GM21576 (cell line): ENCODE measurements around the gene ADI1.
"Not testable (repeated sequence)": the region's sequence is repeated elsewhere in the genome, so short reads cannot be mapped to it uniquely, and the experiment has no call there.

Experiments used
- ATAC-seq: cut with Tn5 transposase; IDR thresholded peaks from one replicate; pipeline ENCODE4 v1.9.1; 2021; ENCODE audit warnings: mild to moderate bottlenecking, moderate library complexity; ENCODE audit not compliant: unreplicated experiment

Gene ADI1

DNA sequence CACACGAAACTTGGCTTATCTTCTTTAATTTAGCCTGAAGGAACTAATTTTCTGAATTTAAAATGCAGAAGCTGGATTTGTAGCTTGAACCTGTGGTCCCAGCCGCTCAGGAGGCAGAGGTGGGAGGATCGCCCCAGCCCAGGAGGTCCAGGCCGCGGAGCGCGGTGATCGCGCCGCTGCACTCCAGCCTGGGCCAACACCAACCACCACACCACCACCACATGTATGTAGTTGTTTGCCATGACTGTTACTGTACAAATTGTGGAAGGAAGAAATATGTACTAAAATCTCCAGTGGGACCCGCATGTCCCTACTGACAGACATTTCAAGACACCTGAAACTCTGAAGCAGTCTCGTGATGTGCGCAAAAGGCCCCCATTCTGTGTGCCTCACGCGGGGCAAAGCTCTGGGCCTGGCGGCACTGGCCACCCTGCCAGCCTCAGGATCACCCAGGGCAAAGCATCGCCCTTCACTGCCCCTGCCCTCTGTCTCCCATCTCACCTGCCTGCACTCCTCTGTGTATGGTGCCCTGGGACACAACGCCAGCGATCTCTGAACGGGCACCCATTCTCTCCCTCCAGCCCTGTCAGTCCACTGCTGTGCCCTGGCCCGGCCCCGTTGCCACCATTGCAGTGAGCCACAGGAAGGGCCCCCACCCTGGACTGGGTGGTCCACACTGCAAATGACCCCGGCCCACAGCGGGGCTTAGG is 10.1 kb upstream of the ADI1 start:
- no peak for ATAC-seq

DNA sequence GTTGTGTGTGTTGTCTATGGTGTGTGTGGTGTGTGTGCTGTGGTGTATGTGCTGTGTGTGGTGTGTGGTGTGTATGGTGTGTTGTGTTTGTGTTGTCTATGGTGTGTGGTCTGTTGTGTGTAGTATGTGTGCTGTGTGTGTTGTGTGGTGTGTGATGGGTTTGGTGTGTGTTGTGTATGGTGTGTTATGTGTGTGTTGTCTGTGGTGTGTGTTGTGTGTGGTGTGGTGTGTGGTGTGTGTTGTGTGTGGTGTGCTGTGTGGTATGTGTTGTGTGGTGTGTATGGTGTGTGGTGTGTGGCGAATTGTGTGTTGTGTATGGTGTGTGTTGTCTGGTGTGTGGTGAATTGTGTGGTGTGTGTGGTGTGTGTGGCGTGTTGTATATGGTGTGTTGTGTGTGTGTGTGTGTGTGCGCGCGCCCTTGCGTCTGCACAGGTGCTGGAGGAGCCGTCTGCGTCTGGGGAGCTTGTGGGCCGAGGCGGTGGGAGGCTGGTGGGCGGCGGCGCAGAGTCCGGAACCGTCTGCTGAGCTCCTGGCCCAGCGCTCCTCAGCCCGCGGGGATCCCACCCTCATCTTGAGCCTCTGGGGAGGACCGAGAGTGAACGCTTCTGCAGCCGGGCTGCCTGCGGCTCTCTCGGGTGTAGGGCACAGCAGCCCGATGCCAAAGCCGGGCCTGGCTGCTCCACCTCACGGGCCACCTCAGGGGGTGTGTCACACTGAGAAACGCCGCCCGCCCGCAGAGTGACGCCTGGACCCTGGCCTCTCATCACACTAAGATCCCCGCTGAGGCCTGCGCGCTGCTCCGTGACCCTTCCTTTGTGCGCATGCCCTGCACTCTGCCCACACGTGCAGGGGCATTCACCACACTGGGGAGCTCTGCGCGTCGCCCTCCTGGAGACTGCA is 8.8 kb upstream of the ADI1 start:
- no peak for ATAC-seq

DNA sequence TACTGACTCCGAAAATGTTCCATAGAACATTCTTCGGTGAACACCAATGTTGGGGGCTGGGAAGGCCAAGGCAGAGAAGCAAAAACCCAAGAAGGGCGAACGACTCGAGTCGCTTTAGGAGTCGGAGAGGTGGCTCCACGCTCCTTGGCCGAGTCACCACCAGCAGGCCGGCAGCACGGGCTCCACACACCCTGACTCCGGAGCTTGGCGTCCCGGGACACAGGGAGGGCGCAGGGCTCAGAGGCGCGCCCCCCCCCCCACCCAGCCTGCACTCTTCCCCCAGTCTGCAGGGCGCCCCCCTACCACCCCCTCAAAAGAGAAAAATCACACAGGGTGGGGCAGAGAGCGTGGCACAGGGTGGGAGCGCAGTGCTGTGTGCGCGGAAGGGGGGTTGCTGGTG is 7.5 kb upstream of the ADI1 start:
- no peak for ATAC-seq

DNA sequence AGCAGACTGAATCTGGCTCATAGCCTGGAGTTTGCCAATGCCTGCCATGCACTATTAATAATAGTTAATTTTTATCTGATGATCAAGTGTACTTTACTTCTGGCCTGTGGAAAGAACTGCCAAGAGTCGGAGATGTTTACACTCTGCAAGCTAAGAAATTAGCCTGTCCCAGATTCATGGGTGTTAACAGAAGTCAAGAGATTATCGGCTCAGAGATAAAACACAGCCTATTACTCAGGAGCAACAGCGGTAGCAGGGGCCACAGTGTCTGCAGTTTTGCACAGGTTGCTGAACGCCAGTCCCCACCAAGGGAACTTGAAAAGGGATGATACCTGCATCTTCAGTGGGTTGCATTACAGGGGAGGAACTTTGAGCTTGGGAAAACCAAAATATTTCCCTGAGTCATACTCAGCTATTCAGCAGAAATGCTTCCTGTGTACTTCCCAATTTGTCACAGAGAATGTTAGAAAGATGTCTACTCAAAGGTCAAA is 4.3 kb upstream of the ADI1 start:
- ATAC-seq = no peak

DNA sequence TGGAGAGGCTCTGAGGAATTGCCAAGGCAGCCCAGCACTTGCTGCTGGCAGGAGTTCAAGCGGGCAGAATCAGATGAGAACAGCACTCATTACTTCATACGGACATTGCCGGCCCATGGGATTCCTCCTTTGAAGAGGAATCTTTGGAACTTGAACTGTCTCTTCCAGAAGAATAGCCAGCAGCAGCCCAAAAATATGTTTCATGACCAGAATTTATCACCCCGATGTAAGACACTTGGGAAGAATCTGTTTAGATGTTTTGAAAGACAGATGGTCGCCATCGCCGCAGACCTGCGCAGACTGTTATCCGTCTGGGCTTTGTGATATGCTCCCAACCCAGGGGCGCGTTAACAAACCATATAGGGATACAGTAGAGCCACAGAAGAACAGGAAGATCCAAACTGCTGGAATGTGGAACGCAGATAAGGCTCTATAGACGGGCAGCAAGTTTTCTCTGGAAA is 3.7 kb upstream of the ADI1 start:
- ATAC-seq = no peak

DNA sequence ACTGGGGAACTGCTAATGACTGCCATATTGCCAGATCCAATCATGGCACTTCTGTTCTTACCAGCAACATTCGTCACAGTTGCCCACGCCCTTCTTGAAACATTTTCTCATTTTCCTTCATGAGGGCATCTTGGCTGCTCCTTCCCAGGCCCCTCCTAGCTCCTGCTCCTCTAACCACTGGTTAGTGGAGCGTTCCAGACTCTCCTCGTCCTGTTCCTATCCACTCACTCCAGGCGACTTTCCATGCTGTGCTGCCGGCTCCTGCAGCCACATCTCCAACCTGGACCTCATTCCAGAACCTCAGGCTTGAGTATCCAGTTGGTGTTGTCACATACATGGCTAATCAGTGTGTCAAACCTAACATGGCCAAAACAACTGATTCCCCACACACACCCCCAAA is 1.3 kb upstream of the ADI1 start:
- no peak for ATAC-seq

DNA sequence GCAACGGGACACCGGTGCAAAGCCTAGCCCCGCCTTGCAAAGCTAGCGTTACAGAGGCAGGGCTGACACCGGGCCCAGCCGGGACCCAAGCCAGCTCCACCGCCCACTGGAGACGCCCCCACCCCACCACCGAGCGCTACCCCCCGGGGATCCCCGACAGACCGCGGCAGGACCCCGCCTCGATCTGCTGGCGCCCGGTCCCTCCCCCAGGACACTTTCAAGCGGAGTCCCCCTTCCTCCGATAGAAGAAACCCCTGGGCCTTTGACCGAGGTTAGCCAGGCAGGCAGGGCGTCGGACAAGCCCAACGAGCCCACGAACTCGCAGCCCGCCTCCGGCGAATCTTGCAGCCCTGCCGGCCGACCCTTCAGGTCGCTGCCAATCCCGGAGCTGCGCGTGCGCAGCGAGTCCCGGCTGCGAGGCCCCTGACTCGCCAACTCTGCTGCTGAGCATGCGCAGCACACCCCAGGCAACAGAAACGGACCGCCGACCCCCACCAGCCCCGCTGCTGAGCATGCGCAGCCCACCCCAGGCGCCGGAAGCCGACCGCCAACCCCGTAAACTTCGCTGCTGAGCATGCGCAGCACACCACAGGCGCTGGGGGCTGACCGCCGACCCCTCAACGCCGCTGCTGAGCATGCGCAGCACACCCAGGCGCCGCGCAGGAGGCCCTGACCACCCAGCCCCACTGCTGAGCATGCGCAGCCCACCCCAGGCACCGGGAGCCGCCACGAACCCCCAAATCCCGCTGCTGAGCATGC is 656 bp downstream of the ADI1 start:
- ATAC-seq = peak; percentile 78

DNA sequence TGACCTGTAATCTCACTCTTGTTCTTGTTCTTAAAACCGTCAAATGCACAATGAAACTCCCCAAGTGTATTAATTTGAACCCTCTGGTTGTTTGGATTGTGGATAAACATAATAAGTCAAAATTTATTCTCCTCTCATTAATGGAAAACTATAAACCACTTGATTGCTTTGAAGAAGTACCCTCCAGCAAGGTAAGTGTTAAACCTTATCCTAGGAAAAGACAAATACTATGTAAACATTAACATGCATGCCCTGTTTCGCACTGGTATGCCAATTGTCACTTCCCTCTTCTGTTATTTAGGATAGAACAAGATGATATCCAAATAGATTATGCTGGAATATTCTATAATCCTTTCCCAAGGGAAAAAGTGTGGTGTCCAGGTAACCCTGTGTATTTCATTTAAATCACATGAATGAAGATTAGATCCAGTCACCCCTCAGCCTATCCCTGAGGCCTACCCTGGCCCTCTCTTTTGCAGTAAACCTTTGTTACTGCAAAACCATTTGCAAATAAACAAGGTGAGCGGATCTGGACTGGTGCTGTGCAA is 1.3 kb downstream of the ADI1 start:
- ATAC-seq = no peak

DNA sequence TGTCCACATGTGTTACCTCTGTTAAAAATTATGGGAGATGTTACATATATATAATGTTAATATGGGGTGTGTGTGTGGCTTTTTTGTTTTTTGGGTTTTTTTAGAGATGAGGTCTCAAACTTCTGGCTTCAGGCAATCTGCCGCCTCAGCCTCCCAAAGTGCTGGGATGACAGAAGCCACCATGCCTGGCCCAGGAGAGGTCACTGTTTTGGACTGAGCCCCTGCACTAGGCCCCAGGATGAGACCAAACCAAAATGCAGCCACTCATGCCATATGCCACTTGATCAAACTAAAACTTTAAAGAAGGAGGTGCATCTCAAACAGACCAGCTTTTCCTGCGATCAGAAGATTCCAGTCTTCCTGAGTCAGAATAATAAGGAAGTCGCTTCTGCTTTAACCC is 2.5 kb downstream of the ADI1 start:
- no peak for ATAC-seq

DNA sequence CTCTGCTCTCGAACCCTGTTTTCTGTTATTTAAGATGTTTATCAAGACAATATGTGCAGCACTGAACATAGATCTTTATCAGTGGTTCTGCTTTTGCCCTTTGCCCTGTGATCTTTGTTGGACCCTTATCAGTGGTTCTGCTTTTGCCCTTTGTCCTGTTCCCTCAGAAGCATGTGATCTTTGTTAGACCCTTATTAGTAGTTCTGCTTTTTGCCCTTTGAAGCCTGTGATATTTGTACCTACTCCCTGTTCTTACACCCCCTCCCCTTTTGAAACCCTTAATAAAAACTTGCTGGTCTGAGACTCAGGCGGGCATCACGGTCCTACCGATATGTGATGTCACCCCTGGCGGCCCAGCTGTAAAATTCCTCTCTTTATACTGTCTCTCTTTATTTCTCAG is 3.9 kb downstream of the ADI1 start:
- not testable (repeated sequence) for ATAC-seq

DNA sequence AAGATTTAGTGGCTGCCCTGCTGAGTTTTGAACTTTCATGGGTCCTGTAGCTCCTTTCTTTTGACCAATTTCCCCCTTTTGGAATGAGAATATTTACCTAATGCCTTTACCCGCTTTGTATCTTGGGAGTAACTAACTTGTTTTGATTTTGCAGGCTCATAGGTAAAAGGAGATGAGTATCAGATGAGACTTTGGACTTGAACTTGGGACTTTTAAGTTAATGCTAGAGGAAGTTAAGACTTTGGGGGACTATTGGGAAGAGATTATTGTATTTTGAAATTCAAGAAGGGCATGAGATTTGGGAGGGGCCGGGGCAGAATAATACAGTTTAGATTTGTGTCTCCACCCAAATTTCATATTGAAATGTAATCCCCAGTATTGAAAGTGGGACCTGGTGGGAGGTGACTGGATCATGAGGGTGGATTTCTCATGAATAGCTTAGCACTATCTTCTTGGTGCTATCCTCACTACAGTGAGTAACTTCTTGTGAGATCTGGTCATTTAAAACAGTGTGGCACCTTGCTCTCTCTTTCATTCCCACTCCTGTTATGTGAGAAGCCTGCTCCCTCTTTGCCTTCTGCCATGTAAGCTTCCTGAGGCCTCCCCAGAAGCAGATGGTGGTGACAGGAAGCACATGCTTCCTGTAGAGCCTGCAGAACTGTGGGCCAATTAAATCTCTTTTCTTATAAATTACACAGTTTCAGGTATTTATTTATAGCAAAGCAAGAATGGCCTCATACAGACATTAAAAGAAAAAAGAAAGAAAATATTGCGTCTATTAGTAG is 6.1 kb downstream of the ADI1 start:
- no peak for ATAC-seq

DNA sequence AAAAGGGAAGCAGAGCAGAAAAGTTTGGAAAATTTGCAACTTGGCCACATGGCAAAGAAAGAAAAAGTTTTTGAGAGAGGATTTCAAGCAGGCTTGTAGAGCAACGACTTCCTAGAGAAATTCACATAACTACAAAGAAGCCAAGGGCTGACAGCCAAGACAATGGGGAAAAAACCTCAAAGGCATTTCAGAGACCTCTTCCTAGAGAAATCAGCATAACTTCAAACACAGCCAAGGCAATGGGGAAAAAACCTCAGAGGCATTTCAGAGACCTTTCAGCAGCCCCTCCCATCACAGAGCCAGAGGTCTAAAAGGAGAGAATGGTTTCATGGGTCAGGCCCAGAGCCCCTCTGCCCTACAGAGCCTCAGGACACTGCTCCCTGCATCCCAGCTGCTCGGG is 7.2 kb downstream of the ADI1 start:
- ATAC-seq = no peak

DNA sequence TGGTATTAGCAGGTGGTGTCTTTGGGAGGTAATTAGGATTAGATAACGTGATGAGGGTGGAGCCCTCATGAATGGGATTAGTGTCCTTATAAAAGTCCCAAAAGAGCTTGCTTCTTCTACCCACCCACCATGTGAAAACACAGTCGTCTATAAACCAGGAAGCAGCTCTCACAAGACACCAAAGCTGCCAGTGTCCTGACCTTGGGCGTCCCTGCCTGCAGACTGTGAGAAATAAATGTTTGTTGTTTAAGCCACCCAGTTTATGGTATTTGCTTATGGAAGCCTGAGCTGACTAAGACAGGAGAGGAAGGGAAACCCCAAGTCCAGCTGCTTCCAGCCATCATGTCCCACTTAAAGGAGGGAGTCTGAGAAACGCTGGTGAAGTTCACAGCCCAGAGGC is 13.6 kb downstream of the ADI1 start:
- no peak for ATAC-seq

DNA sequence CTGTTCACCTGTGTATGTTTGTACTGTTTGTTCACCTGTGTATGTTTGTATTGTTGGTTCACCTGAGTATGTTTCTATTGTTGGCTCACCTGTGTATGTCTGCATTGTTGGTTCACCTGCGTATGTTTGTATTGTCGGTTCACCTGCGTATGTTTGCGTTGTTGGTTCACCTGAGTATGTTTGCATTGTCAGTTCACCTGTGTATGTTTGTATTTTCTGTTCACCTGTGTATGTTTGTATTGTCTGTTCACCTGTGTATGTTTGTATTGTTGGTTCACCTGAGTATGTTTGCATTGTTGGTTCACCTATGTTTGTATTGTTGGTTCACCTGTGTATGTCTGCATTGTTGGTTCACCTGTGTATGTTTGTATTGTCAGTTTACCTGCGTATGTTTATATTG is 14.6 kb downstream of the ADI1 start:
- ATAC-seq = no peak

DNA sequence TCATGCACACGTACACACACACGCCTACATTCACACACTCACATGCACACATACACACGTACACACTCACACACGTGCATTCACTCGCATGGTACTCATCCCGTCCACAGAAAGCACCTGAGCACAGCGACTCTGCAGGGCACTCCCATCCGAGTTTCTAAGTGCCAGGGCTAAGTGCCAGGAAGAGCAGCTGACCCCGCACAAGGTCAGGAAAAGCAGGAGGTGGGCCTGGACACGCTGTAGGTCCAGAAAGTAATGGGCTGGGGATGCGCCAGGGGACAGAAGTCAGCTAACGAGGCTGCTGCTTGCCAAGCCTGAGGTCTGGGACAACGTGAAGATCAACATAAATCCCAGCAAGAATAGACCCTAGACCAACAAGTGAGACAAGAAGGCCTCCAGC is 15.8 kb downstream of the ADI1 start:
- ATAC-seq = no peak

DNA sequence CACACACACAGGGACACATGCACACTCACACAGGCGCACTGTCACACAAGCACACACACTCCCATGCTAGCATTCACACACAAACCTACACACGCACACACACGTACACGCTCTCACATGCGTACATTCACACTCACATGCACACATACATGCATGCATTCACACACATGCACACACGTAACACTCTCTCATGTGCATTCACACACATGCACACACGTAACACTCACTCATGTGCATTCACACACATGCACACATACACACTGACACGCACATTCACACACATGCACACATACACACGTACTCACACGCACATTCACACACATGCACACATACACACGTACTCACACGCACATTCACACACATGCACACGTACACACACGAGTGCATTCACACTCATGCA is 16.3 kb downstream of the ADI1 start:
- ATAC-seq = no peak

DNA sequence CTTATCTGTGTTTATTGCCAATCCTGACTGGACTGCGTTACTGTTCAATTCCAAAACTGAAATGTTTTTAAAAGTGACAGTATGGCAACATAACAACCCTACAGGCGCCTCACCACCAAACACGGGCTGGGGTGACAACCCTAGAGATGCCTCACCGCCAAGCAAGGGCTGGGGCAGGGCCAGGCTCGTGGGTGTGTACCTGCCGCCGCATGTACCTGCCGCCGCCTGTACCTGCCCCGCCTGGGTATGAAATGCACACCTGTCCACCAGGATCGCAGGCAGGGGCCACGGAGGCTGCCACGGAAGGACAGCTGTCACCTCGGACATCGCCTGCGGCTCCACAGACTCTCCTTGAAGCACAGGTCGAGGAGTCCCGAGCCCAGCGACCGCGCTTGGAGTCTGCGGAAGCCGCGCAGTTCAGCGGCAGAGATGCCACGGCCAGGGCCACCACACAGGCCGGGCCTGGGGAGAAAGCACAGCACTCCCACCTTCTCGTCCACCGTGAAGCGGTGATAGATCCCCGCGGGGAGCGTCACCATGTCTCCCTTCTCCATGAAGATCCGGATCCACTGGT is 18.9 kb downstream of the ADI1 start:
- ATAC-seq = no peak

DNA sequence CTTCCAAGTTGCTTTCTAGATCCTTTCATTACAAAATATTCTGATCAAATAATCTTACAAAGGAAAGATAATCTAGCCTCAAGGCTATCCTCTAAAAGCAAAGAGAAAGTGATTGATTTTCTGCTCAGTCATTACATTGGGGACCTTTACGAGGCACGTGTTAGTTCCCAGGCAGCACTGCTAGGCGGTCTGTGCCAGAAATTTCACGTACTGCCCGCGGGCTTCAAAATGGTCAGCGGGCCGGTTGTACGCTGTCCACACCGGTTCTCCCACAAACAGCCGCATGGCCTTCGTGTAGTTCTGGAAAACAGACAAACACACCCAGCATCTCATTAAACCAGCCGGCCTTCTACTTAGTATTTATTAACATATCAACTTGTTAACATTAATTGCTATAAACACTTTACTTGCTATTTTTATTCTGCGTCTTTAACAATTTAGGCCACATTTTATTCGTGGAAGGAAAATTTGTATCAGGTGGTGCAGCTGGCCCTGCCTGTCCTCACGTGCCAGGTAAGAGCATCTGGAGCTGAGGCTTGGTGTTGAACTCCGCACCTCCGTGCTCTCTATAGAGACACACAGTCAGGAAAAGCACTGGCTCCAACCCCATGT is 20.4 kb downstream of the ADI1 start:
- ATAC-seq = no peak

DNA sequence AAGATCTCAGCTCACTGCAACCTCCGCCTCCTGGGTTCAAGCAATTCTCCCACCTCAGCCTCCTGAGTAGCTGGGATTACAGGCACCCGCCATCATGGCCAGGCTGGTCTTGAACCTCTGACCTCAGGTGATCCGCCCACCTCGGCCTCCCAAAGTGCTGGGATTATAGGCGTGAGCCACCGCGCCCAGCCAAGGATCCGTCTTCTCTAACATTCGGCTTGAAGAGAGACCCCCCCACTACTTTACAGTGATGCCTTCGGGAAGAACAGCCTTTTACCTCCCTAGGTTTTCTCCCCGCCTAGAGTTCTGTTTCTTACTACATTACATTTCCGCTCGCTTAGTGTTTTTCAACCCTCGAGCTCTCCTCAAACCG is 22.6 kb downstream of the ADI1 start:
- ATAC-seq = not testable (repeated sequence)
